ENCODE measurements around the gene FGG.
"Not testable (repeated sequence)": the region's sequence is repeated elsewhere in the genome, so short reads cannot be mapped to it uniquely, and the experiment has no call there.

The FGG gene

GRCh38 chr4:154606728-154607723 is 5.4 kb downstream of the FGG start:
- H3K4me1 Mint-ChIP-seq, result no peaks in the 10 kb centered on the region
- H3K9me3 Mint-ChIP-seq, result no peaks in the 10 kb centered on the region
- ATAC-seq (replicated peaks; ENCODE audit: extremely low read depth, poor library complexity, severe bottlenecking), result no peak
- no peak overlapping the region for H3K27ac Mint-ChIP-seq (ENCODE audit: low read depth)
- no peak for DNase-seq (ENCODE audit: low spot score in 2 of 2)
- H3K36me3 Mint-ChIP-seq (ENCODE audit: insufficient read depth), result no peaks in the 10 kb centered on the region
- no peak overlapping the region for H3K4me3 Mint-ChIP-seq
- H3K27me3 Mint-ChIP-seq, result peaks cover 65% of the 10 kb centered on the region

GRCh38 chr4:154604696-154605200 is 7.7 kb downstream of the FGG start:
- H3K9me3 Mint-ChIP-seq, result no peaks in the 10 kb centered on the region
- peaks cover 55% of the 10 kb centered on the region for H3K27me3 Mint-ChIP-seq
- DNase-seq (ENCODE audit: low spot score in 2 of 2) (no peak), ATAC-seq (replicated peaks; ENCODE audit: extremely low read depth, poor library complexity, severe bottlenecking) (no peak)
- H3K36me3 Mint-ChIP-seq (ENCODE audit: insufficient read depth), result no peaks in the 10 kb centered on the region
- H3K4me3 Mint-ChIP-seq, result no peak overlapping the region
- H3K4me1 Mint-ChIP-seq, result no peaks in the 10 kb centered on the region
- H3K27ac Mint-ChIP-seq (ENCODE audit: low read depth), result no peak overlapping the region

GRCh38 chr4:154603033-154603943 is 9.2 kb downstream of the FGG start:
- Mint-ChIP-seq H3K36me3 (ENCODE audit: insufficient read depth) (no peaks in the 10 kb centered on the region), H3K9me3 (no peaks in the 10 kb centered on the region)

GRCh38 chr4:154602404-154603020 is 9.9 kb downstream of the FGG start:
- H3K36me3 Mint-ChIP-seq (ENCODE audit: insufficient read depth), result no peaks in the 10 kb centered on the region
- no peak overlapping the region for H3K27ac Mint-ChIP-seq (ENCODE audit: low read depth)
- peaks cover 38% of the 10 kb centered on the region for H3K27me3 Mint-ChIP-seq
- H3K4me1 Mint-ChIP-seq, result no peaks in the 10 kb centered on the region
- no peak for DNase-seq (ENCODE audit: low spot score in 2 of 2)
- no peaks in the 10 kb centered on the region for H3K9me3 Mint-ChIP-seq
- H3K4me3 Mint-ChIP-seq, result no peak overlapping the region
- no peak for ATAC-seq (replicated peaks; ENCODE audit: extremely low read depth, poor library complexity, severe bottlenecking)

More at GRCh38 chr4:154603033-154603943, 9.2 kb downstream of the FGG start:
- Mint-ChIP-seq H3K4me3 (no peak overlapping the region), H3K27ac (ENCODE audit: low read depth) (no peak overlapping the region), H3K27me3 (peaks cover 41% of the 10 kb centered on the region), H3K4me1 (no peaks in the 10 kb centered on the region)
- DNase-seq (ENCODE audit: low spot score in 2 of 2) (no peak), ATAC-seq (replicated peaks; ENCODE audit: extremely low read depth, poor library complexity, severe bottlenecking) (no peak)

GRCh38 chr4:154597798-154598774 is 14.4 kb downstream of the FGG start:
- Mint-ChIP-seq H3K9me3 (no peaks in the 10 kb centered on the region), H3K36me3 (ENCODE audit: insufficient read depth) (no peaks in the 10 kb centered on the region), H3K4me3 (no peak overlapping the region), H3K27me3 (peaks cover 17% of the 10 kb centered on the region), H3K4me1 (no peaks in the 10 kb centered on the region), H3K27ac (ENCODE audit: low read depth) (no peak overlapping the region)
- ATAC-seq (replicated peaks; ENCODE audit: extremely low read depth, poor library complexity, severe bottlenecking) (no peak), DNase-seq (ENCODE audit: low spot score in 2 of 2) (no peak)

- not testable (repeated sequence) for H3K4me3 Mint-ChIP-seq; H3K27ac Mint-ChIP-seq (ENCODE audit: low read depth); H3K36me3 Mint-ChIP-seq (ENCODE audit: insufficient read depth); H3K9me3 Mint-ChIP-seq; ATAC-seq (replicated peaks; ENCODE audit: extremely low read depth, poor library complexity, severe bottlenecking); H3K4me1 Mint-ChIP-seq; DNase-seq (ENCODE audit: low spot score in 2 of 2)
- H3K27me3 Mint-ChIP-seq, result peaks cover 17% of the 10 kb centered on the region
Measured at GRCh38 chr4:154597281-154597680, 15.2 kb downstream of the FGG start.

- no peaks in the 10 kb centered on the region for H3K4me1 Mint-ChIP-seq
- DNase-seq (ENCODE audit: low spot score in 2 of 2), result no peak
Measured at GRCh38 chr4:154595807-154596206, 16.6 kb downstream of the FGG start.

GRCh38 chr4:154594343-154594742 is 18.1 kb downstream of the FGG start:
- not testable (repeated sequence) for H3K36me3 Mint-ChIP-seq (ENCODE audit: insufficient read depth)

More at GRCh38 chr4:154595807-154596206, 16.6 kb downstream of the FGG start:
- no peak overlapping the region for H3K4me3 Mint-ChIP-seq
- H3K9me3 Mint-ChIP-seq, result no peaks in the 10 kb centered on the region
- no peak overlapping the region for H3K27ac Mint-ChIP-seq (ENCODE audit: low read depth)
- peaks cover 25% of the 10 kb centered on the region for H3K27me3 Mint-ChIP-seq
- no peak for ATAC-seq (replicated peaks; ENCODE audit: extremely low read depth, poor library complexity, severe bottlenecking)
- H3K36me3 Mint-ChIP-seq (ENCODE audit: insufficient read depth), result no peaks in the 10 kb centered on the region

GRCh38 chr4:154593868-154594267 is 18.6 kb downstream of the FGG start:
- no peak overlapping the region for H3K4me3 Mint-ChIP-seq

More at GRCh38 chr4:154594343-154594742, 18.1 kb downstream of the FGG start:
- not testable (repeated sequence) for H3K4me1 Mint-ChIP-seq; H3K4me3 Mint-ChIP-seq; H3K27ac Mint-ChIP-seq (ENCODE audit: low read depth); H3K9me3 Mint-ChIP-seq; ATAC-seq (replicated peaks; ENCODE audit: extremely low read depth, poor library complexity, severe bottlenecking); DNase-seq (ENCODE audit: low spot score in 2 of 2)
- peaks cover 40% of the 10 kb centered on the region for H3K27me3 Mint-ChIP-seq

GRCh38 chr4:154591890-154592289 is 20.6 kb downstream of the FGG start:
- Mint-ChIP-seq H3K4me3 (no peak overlapping the region), H3K27me3 (peaks cover 55% of the 10 kb centered on the region), H3K4me1 (no peaks in the 10 kb centered on the region), H3K9me3 (no peaks in the 10 kb centered on the region), H3K27ac (ENCODE audit: low read depth) (no peak overlapping the region), H3K36me3 (ENCODE audit: insufficient read depth) (no peaks in the 10 kb centered on the region)
- DNase-seq (ENCODE audit: low spot score in 2 of 2) (no peak), ATAC-seq (replicated peaks; ENCODE audit: extremely low read depth, poor library complexity, severe bottlenecking) (no peak)

More at GRCh38 chr4:154593868-154594267, 18.6 kb downstream of the FGG start:
- no peaks in the 10 kb centered on the region for H3K4me1 Mint-ChIP-seq
- H3K27ac Mint-ChIP-seq (ENCODE audit: low read depth), result no peak overlapping the region
- no peak for DNase-seq (ENCODE audit: low spot score in 2 of 2)
- H3K27me3 Mint-ChIP-seq, result peaks cover 44% of the 10 kb centered on the region
- H3K36me3 Mint-ChIP-seq (ENCODE audit: insufficient read depth), result no peaks in the 10 kb centered on the region
- H3K9me3 Mint-ChIP-seq, result no peaks in the 10 kb centered on the region
- ATAC-seq (replicated peaks; ENCODE audit: extremely low read depth, poor library complexity, severe bottlenecking), result no peak

GRCh38 chr4:154590329-154591006 is 22.0 kb downstream of the FGG start, which contains the start of gene FGA:
FGA (minus strand) TSS chr4:154590742; CDS start chr4:154590687, 55 bp downstream.
- Mint-ChIP-seq H3K27me3 (peaks cover 69% of the 10 kb centered on the region), H3K27ac (ENCODE audit: low read depth) (no peak within 1 kb of the TSS), H3K4me3 (no peak within 1 kb of the TSS), H3K4me1 (no peaks in the 10 kb centered on the region), H3K36me3 (ENCODE audit: insufficient read depth) (no peaks in the 10 kb centered on the region), H3K9me3 (no peaks in the 10 kb centered on the region)
- ATAC-seq (replicated peaks; ENCODE audit: extremely low read depth, poor library complexity, severe bottlenecking) (no peak), DNase-seq (ENCODE audit: low spot score in 2 of 2) (no peak)
